GM12892 (cell line): Measurements from ENCODE around the gene WDR5.

Source experiments
- POLR2A ChIP-seq: IDR thresholded peaks from 2 replicates; pipeline ENCODE4 v1.6.1; 2011; ENCODE audit warnings: low read depth, low read length, control low read depth
- TAF1 ChIP-seq: IDR thresholded peaks from 2 replicates; pipeline ENCODE4 v1.6.1; 2011; ENCODE audit warnings: low read depth, mild to moderate bottlenecking, control low read depth, low read length, borderline replicate concordance

GRCh38 chr9:134196911-134197310 lies 61.0 kb downstream of the WDR5 start:
- TF ChIP-seq POLR2A (no peak), TAF1 (no peak)
